HL-60 (cell line): ENCODE measurements around the gene NR5A1.

Experiments
- DNase-seq, 2 experiments: peaks; one replicate each; pipeline ENCODE4 v3.0.0-alpha.2; 2010 to 2020; ENCODE audit warnings: low read depth in 1 of 2, low spot score in 1 of 2
- H3K27ac ChIP-seq: fragments of 250-450 bp; sonication (Bioruptor Pico); replicated peaks from 2 replicates; pipeline ENCODE4 v1.5.1; 2020; ENCODE audit warnings: mild to moderate bottlenecking, moderate library complexity
- H3K27me3 ChIP-seq: fragments of 250-450 bp; sonication (Bioruptor Pico); 2 replicates; pipeline ENCODE4 v1.5.1; 2021; ENCODE audit warnings: mild to moderate bottlenecking, moderate library complexity; ENCODE audit not compliant: insufficient read depth, poor library complexity, severe bottlenecking
- H3K4me3 ChIP-seq: replicated peaks from 2 replicates; pipeline ENCODE4 v1.5.1; 2011; ENCODE audit warnings: mild to moderate bottlenecking, control low read depth, low read length; ENCODE audit not compliant: insufficient read depth
- GABPA ChIP-seq: IDR thresholded peaks from 2 replicates; pipeline ENCODE4 v1.6.1; 2012; ENCODE audit warnings: low read depth
- POLR2AphosphoS5 ChIP-seq: IDR thresholded peaks from 2 replicates; pipeline ENCODE4 v1.6.1; 2012; ENCODE audit warnings: low read depth
- SPI1 ChIP-seq: IDR thresholded peaks from 2 replicates; pipeline ENCODE4 v1.6.1; 2012; ENCODE audit warnings: low read depth, mild to moderate bottlenecking, borderline replicate concordance
- TF ChIP-seq, protein P1 (sequence below): IDR thresholded peaks from 2 replicates; pipeline ENCODE4 v1.6.1; 2012; ENCODE audit warnings: low read depth; ENCODE audit not compliant: insufficient replicate concordance
- TF ChIP-seq, protein P2 (sequence below): IDR thresholded peaks from one replicate; pipeline ENCODE4 v1.5.1; 2011; ENCODE audit warnings: low read length, control low read depth, inconsistent platforms; ENCODE audit not compliant: insufficient read depth

The NR5A1 gene

DNA sequence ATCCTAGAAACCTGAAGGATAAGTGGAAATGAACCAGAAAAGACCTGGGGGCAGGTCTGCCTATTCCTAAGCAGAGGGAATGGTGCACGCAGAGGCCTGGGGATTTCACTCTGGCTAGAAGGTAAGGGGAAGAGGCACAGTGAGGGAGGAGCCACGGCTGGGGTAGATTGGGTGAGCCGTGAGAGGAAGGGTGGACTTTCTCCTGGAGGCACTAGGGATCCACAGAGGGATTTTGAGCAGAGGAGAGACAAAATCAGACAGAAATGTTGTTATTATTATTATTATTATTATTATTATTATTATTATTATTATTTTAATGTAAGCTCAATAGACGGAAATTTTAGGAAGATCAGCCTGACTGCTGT is 59.9 kb downstream of the NR5A1 start:
- TF ChIP-seq, protein P1, sequence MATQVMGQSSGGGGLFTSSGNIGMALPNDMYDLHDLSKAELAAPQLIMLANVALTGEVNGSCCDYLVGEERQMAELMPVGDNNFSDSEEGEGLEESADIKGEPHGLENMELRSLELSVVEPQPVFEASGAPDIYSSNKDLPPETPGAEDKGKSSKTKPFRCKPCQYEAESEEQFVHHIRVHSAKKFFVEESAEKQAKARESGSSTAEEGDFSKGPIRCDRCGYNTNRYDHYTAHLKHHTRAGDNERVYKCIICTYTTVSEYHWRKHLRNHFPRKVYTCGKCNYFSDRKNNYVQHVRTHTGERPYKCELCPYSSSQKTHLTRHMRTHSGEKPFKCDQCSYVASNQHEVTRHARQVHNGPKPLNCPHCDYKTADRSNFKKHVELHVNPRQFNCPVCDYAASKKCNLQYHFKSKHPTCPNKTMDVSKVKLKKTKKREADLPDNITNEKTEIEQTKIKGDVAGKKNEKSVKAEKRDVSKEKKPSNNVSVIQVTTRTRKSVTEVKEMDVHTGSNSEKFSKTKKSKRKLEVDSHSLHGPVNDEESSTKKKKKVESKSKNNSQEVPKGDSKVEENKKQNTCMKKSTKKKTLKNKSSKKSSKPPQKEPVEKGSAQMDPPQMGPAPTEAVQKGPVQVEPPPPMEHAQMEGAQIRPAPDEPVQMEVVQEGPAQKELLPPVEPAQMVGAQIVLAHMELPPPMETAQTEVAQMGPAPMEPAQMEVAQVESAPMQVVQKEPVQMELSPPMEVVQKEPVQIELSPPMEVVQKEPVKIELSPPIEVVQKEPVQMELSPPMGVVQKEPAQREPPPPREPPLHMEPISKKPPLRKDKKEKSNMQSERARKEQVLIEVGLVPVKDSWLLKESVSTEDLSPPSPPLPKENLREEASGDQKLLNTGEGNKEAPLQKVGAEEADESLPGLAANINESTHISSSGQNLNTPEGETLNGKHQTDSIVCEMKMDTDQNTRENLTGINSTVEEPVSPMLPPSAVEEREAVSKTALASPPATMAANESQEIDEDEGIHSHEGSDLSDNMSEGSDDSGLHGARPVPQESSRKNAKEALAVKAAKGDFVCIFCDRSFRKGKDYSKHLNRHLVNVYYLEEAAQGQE: no peak
- TF ChIP-seq SPI1: no peak
- TF ChIP-seq POLR2AphosphoS5: no peak
- TF ChIP-seq, protein P2, sequence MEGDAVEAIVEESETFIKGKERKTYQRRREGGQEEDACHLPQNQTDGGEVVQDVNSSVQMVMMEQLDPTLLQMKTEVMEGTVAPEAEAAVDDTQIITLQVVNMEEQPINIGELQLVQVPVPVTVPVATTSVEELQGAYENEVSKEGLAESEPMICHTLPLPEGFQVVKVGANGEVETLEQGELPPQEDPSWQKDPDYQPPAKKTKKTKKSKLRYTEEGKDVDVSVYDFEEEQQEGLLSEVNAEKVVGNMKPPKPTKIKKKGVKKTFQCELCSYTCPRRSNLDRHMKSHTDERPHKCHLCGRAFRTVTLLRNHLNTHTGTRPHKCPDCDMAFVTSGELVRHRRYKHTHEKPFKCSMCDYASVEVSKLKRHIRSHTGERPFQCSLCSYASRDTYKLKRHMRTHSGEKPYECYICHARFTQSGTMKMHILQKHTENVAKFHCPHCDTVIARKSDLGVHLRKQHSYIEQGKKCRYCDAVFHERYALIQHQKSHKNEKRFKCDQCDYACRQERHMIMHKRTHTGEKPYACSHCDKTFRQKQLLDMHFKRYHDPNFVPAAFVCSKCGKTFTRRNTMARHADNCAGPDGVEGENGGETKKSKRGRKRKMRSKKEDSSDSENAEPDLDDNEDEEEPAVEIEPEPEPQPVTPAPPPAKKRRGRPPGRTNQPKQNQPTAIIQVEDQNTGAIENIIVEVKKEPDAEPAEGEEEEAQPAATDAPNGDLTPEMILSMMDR: no peak
- no peak for TF ChIP-seq GABPA

GRCh38 chr9:124444166-124444565 is 63.0 kb downstream of the NR5A1 start:
- H3K27me3 ChIP-seq: no peaks in the 10 kb centered on the region
- no peak overlapping the region for H3K4me3 ChIP-seq
- H3K27ac ChIP-seq: no peak overlapping the region
- DNase-seq: no peak
- TF ChIP-seq, protein P1: no peak

More for the DNA sequence above, 59.9 kb downstream of the NR5A1 start:
- no peak overlapping the region for H3K27ac ChIP-seq
- H3K27me3 ChIP-seq: peaks cover 6% of the 10 kb centered on the region
- no peak for DNase-seq
- no peak overlapping the region for H3K4me3 ChIP-seq

DNA sequence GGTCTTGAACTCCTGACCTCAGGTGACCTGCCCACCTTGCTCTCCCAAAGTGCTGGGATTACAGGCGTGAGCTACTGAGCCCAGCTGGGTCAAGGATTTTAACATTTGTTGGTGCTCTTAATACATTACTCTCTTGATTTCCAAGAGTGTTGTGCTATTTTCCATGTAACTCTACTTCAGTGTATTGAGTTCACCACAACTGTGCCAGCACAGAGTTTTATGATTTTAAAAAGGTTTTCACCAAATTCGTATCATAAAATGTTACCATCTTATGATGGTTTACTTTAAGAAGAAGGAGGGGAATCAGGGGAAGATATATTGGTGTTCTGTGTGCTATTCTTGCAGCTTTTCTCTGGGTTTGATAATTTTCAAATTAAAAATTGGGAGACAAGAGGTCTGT is 63.6 kb downstream of the NR5A1 start:
- TF ChIP-seq POLR2AphosphoS5: no peak
- TF ChIP-seq, protein P1: no peak
- TF ChIP-seq, protein P2: no peak
- TF ChIP-seq SPI1: no peak
- no peak for TF ChIP-seq GABPA
- no peak for DNase-seq
- Histone ChIP-seq H3K4me3 (no peak overlapping the region), H3K27ac (no peak overlapping the region), H3K27me3 (no peaks in the 10 kb centered on the region)

- TF ChIP-seq POLR2AphosphoS5 (no peak), GABPA (no peak), SPI1 (no peak)
- TF ChIP-seq, protein P1: no peak
- TF ChIP-seq, protein P2: no peak
- no peaks in the 10 kb centered on the region for H3K27me3 ChIP-seq
- DNase-seq: no peak
- H3K4me3 ChIP-seq: no peak overlapping the region
- H3K27ac ChIP-seq: no peak overlapping the region
Observed at GRCh38 chr9:124442826-124443225, 64.4 kb downstream of the NR5A1 start.
